Measurements from ENCODE around the gene RORC.
"Not testable (repeated sequence)": the region's sequence is repeated elsewhere in the genome, so short reads cannot be mapped to it uniquely, and the experiment has no call there.

Gene RORC

DNA sequence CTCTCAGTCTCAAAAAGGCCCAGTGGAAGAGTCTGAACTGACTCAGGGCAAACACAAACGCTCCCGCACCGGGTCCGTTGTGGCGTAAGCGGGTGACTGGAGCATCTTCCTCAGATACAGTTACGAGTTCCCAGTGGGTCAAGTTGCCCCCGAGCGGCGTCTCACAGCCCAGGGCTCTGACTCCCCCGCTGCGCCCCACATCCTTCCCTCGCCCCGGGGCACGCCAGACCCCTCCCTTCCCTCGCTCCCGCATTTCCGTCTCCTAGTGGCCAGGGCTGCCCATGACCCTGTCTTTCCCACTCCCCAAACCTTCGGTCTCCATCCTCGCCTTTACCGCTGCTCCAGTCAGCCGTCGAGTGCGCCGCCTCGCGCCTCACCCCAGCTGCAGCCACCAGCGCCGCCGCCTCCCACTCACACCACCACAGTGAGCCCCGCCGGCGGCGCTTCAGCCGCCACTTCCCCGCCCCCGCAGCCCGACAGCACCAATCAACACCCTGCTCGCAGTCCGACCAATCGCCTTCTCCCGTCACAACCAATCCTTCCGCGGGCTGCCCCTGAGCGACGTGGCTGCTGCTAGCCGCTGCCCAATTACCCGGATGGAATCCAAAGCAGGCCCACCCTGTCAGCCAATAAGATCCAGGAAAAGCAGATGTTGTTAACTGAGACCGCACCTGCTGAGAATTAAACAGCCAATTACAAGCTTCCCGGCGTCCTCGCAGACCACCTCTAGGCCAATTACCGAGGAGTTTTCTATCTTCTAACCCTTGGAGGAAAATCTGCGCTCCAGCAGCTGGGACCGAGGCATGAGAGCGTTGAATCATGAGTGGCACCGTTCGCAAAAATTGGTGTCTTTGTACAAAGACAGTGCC lies 41.3 kb downstream of the RORC start, which contains the start of gene TDRKH:
TSS of gene TDRKH (minus strand) at position 430 of the 869 bp plus-strand sequence. CDS start 7,478 bp downstream, outside the sequence.
- DNase-seq (ENCODE audit: low read depth, low spot score): peak; percentile 99
- H3K4me3 ChIP-seq (ENCODE audit: low read length): peak within 1 kb of the TSS; percentile 75

DNA sequence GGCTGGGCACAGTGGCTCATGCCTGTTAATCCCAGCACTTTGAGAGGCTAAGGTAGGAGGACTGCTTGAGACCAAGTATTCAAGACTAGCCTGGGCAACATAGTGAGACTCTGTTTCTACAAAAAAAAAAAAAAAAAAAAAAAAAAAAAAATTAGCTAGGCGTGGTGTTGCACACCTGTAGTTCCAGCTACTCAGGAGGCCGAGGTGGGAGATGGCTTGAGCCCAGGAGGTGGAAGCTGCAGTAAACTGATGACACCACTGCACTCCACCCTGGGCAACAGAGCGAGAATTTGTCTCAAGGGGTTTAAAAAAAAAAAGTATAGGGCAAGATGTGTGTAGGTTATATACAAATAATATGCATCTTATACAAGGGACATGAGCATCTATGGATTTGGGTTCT lies 43.9 kb downstream of the RORC start:
- no peak for DNase-seq (ENCODE audit: low read depth, low spot score)
- H3K4me3 ChIP-seq (ENCODE audit: low read length): no peak overlapping the region

GRCh38 chr1:151783796-151784195 lies 47.8 kb downstream of the RORC start:
- no peak overlapping the region for H3K4me3 ChIP-seq (ENCODE audit: low read length)
- DNase-seq (ENCODE audit: low read depth, low spot score): no peak

GRCh38 chr1:151782741-151783140 lies 48.9 kb downstream of the RORC start:
- DNase-seq (ENCODE audit: low read depth, low spot score): no peak
- H3K4me3 ChIP-seq (ENCODE audit: low read length): no peak overlapping the region

- not testable (repeated sequence) for DNase-seq (ENCODE audit: low read depth, low spot score); H3K4me3 ChIP-seq (ENCODE audit: low read length)
Measured at GRCh38 chr1:151782026-151782425, 49.6 kb downstream of the RORC start.

DNA sequence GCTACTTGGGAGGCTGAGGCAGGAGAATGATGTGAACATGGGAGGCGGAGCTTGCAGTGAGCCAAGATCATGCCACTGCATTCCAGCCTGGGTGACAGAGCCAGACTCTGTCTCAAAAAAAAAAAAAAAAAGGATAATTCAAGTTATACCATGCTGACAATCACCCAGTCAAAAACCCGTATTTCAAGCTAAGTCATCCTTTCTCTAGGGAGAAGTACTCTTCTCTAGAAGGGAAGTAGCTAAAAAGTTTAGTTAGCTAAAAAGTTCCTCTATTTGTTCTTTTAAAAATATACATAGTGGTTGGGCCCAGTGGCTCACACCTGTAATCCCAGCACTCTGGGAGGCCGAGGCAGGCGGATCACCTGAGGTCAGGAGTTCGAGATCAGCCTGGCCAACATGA lies 50.9 kb downstream of the RORC start:
- not testable (repeated sequence) for DNase-seq (ENCODE audit: low read depth, low spot score); H3K4me3 ChIP-seq (ENCODE audit: low read length)

DNA sequence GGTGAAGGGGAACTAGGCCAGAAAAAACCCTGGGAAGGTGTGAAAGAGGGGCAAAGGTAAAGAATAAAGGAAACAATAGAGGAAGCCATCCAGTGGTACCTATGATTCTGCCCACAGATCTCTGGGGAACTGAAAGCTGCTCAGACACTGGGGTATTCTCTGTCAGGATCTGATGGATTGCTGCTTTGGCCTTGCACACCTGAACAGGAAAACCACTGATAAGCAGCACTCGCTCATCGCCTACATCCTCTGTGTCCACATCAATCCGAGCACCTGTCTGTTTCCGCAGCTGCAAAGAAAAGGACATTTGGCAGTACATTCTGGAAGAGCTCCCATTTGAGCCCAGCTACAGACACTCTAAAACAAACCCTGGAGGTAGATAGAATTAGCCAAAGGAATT lies 51.8 kb downstream of the RORC start:
- H3K4me3 ChIP-seq (ENCODE audit: low read length): no peak overlapping the region
- peak; percentile 82 for DNase-seq (ENCODE audit: low read depth, low spot score)

- DNase-seq (ENCODE audit: low read depth, low spot score): no peak
Measured at GRCh38 chr1:151777317-151777716, 54.3 kb downstream of the RORC start.

GRCh38 chr1:151776665-151777062 lies 54.9 kb downstream of the RORC start:
- DNase-seq (ENCODE audit: low read depth, low spot score): no peak
- H3K4me3 ChIP-seq (ENCODE audit: low read length): no peak overlapping the region

More at GRCh38 chr1:151777317-151777716, 54.3 kb downstream of the RORC start:
- no peak overlapping the region for H3K4me3 ChIP-seq (ENCODE audit: low read length)

DNA sequence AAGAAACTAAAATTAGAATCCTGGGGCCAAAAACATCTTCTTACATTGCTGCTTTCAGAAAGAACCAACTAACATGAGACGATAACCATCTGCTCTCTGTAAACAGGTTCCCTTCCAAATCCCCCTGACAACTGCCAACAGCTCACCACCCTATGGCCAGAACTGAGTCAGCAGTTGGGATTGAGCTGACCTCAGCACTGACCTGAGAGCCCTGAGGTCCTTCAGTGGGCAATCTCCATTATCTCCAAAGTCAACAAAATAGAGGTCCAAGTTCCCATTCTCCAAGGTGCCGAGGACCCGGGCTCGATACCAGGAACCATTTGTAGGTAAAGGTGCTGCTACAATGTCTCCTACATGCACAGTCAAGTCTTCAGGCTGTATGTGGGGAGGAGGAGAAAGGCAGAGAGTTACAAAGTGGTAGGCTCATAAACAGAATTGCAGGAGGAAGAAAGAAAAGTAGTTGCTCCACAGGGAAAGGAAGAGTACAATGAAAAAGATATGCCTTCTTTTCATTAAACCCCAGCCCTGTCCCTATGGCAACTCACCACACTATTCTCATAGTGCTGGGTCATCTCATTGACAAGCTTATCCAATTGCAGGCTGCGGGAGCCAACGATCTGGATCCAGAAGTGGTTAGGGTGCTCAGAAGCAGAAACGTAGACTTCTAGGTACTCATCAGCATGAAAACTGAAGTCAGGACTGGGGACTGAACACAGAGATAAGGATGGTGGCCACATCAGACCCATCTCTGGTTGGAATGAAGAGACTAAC lies 55.5 kb downstream of the RORC start:
- H3K4me3 ChIP-seq (ENCODE audit: low read length): no peak overlapping the region
- no peak for DNase-seq (ENCODE audit: low read depth, low spot score)

DNA sequence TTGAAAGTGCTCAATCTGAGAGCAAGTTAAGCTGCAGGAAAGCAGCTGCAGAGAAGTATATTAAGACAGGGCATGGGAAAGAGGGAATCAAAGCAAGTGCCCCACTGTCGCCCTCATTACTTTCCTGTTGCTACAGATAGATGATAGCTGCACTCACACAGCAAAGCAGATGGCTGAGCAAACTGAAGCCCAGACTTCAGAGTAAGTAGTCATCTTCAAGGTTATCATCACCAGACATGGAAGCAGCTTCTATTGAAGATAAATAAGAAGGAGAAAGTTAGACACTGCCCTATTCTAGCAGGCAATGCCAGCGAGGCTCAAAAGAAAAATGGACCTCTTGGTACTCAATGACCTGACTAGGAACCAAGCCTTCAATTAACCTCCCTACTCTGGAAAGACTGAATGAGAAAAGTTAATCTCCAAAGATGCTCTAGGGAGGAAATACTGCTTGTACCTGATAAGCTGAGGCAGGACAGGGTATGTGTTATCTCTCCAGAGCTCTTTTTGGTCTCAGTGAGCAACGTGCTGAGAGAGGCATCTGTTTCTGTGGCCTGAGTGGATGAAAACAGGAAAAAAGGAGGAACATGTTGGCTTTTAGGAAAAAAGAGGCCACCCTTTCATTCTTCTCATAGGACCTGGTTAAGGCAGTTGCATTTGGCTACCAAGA lies 57.2 kb downstream of the RORC start:
- no peak overlapping the region for H3K4me3 ChIP-seq (ENCODE audit: low read length)
- no peak for DNase-seq (ENCODE audit: low read depth, low spot score)

DNA sequence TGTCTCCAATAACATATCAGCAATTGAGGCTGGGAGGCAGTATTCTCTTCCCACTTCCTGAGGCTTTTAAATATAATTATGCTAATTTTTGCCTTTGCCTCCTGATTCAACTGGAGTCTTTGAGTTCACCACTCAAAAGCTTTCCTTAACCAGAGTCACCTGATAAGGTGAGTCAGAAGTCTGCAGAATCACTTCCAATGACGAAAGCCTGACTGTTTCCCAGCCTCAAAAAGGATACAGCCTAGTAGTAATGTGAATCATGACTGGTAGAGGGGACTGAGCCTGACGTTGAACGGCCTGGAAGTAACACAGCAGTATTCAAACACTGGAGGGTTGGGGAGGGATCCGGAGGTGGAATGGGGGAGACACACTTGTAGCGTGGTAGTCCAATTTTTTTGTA lies 57.9 kb downstream of the RORC start:
- DNase-seq (ENCODE audit: low read depth, low spot score): no peak
- H3K4me3 ChIP-seq (ENCODE audit: low read length): no peak overlapping the region

DNA sequence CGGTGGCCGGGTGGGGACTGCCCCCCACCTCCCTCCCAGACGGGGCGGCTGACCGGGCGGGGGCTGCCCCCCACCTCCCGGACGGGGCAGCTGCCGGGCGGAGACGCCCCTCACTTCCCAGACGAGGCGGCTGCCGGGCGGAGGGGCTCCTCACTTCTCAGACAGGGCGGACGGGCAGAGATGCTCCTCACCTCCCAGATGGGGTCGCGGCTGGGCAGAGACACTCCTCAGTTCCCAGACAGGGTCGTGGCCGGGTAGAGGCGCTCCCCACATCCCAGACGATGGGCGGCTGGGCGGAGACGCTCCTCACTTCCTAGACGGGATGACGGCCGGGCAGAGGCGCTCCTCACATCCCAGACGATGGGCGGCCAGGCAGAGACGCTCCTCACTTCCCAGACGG lies 62.3 kb downstream of the RORC start:
- DNase-seq (ENCODE audit: low read depth, low spot score); H3K4me3 ChIP-seq (ENCODE audit: low read length): not testable (repeated sequence)

DNA sequence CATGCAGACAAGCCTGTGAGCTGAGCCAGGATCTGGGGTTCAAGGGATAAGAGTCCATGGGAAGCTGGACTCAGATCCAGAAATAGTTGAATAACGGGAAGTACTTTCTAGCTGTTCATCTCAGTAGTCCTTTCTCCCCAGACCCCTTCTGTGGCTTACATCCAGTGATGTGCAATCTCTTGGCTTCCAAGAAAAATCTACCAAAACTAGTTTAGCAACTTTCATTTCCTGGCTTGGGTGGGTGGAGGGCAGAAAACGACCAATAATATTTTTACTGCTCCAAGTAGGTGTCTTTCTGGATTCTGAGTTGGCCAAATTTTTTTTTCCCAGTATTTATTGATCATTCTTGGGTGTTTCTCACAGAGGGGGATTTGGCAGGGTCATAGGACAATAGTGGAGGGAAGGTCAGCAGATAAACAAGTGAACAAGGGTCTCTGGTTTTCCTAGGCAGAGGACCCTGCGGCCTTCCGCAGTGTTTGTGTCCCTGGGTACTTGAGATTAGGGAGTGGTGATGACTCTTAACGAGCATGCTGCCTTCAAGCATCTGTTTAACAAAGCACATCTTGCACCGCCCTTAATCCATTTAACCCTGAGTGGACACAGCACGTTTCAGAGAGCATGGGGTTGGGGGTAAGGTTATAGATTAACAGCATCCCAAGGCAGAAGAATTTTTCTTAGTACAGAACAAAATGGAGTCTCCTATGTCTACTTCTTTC lies 63.1 kb downstream of the RORC start:
- DNase-seq (ENCODE audit: low read depth, low spot score); H3K4me3 ChIP-seq (ENCODE audit: low read length): not testable (repeated sequence)

GRCh38 chr1:151763990-151764389 lies 67.6 kb downstream of the RORC start:
- no peak for DNase-seq (ENCODE audit: low read depth, low spot score)
- H3K4me3 ChIP-seq (ENCODE audit: low read length): peak overlapping the region; percentile 82

DNA sequence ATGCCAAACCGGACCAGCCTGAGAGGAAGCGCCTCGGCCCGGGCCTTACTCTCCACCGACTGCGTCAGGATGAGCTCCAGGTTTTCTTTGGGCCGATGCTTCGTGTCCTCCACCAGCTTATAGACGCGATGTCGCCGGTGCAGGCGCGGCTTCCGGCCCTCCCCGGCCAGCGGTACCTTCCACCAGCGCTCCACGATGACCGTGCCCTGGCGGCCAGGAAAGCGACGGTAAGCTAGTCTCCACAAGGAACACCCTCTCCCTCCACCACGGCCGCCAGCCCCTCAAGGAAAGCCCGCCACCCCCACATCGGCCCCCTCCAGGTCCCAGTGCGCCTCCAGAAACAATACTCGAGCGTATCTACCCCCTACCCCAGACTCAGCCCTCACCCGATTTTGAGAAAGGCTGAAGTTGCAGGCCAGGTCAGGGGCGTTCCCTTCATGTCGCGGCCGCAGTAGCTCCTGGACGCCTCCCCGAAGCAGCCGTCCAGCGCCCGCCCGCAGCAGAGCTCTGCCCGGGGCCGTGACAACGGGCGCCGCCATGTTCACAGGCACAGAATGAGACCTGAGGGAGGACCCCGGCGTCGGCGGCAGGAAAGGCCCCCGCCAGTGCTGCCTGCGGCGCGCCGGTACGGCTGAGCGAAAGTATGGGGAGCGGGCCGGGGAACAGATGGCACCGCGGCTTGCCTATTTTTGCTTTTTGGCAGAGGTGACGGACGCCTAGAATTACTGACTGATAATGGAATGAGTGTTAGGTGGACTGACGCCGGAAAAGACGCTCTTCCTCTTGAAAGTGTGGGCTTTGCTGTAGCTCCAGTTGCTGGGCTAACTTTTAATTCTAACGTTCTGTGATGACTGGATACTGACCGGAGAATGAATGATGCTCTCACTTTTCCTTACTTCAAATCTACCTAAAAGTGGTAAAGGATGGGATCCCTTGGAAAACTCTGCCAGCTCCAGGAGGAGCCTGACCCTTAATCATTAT lies 68.4 kb downstream of the RORC start, which contains the start of gene MRPL9:
TSS of gene MRPL9 (minus strand) at position 556 of the 981 bp plus-strand sequence. CDS start at position 539, 17 bp downstream.
- peak within 1 kb of the TSS; percentile 82 for H3K4me3 ChIP-seq (ENCODE audit: low read length)
- peak; percentile 71 for DNase-seq (ENCODE audit: low read depth, low spot score)

- DNase-seq (ENCODE audit: low read depth, low spot score): no peak
- H3K4me3 ChIP-seq (ENCODE audit: low read length): no peak overlapping the region
Measured at GRCh38 chr1:151760597-151761385, 70.8 kb downstream of the RORC start.
